K562 (cell line): ENCODE measurements around the gene GARIN1A. TPM values are rescaled to one million over a fixed set of nuclear protein-coding genes. Genes with fewer than 3 reads are reported as not detected.

ENCODE experiments used
- ATAC-seq: fragments of 200-7000 bp; cut with Tn5 transposase; 3 replicates; pipeline ENCODE4 v1.9.1; 2020; ENCODE audit warnings: moderate library complexity
- BruUV-seq: library from RNA; stranded (reverse); fragments of 400-500 nt; replicated peaks from 2 replicates; lab custom pipeline; 2021; lab: Mats Ljungman, UMichigan
- CTCF ChIA-PET: fragments of 300-600 bp; formaldehyde crosslinking; extraction: SDS; loops from one replicate; lab custom pipeline; 2021; ENCODE audit warnings: low intra/inter-chr PET ratio; lab: Yijun Ruan, JAX
- POLR2A ChIA-PET: fragments of 300-600, 350-650 bp; sonication (Branson Sonifier 250); formaldehyde crosslinking; extraction: SDS; loops from one replicate; lab custom pipeline; 2021; ENCODE audit warnings: antibody characterized with exemption, inconsistent platforms; lab: Yijun Ruan, JAX
- DNase-seq, 4 experiments: peaks; one replicate each; pipeline versions ENCODE4 v3.0.0 to v3.0.0-alpha.2; 2011 to 2018; ENCODE audit warnings: low spot score in 3 of 4, mixed read lengths in 3 of 4; ENCODE audit errors: extremely low read depth in 1 of 4
- FAIRE-seq: peaks from 2 replicates; lab custom pipeline; 2011; peaks lifted over from hg19 to GRCh38; lab: Jason Lieb, UNC
- H2AFZ ChIP-seq: 2 replicates; pipeline ENCODE4 v1.6.0; 2011; ENCODE audit warnings: low read depth, low read length, control low read depth, inconsistent platforms
- H3K27ac ChIP-seq: fragments of 200-600 bp; 3 replicates; pipeline ENCODE4 v1.8.0; 2011; ENCODE audit warnings: low read depth, mild to moderate bottlenecking, control low read depth, inconsistent platforms, low read length, moderate library complexity, mixed read lengths; ENCODE audit errors: extremely low read depth
- H3K27me3 ChIP-seq, 2 experiments: fragments of 300-600 bp in 1 of 2; 2 replicates in 1 of 2; 3 replicates in 1 of 2; pipeline versions ENCODE4 v1.6.0 to v1.8.0; 2011; ENCODE audit warnings: inconsistent platforms in 2 of 2, low read length in 2 of 2, mild to moderate bottlenecking in 1 of 2, mixed read lengths in 1 of 2, moderate library complexity in 1 of 2; ENCODE audit not compliant: control insufficient read depth in 2 of 2, insufficient read depth in 2 of 2
- H3K36me3 ChIP-seq: fragments of 300-600 bp; 3 replicates; pipeline ENCODE4 v1.8.0; 2011; ENCODE audit warnings: mild to moderate bottlenecking, low read length, inconsistent platforms; ENCODE audit not compliant: control insufficient read depth, insufficient read depth
- H3K4me1 ChIP-seq, 2 experiments: fragments of 200-600 bp in 1 of 2; replicated peaks in 1 of 2; 2 replicates in 1 of 2; 3 replicates in 1 of 2; pipeline versions ENCODE4 v1.5.1 to v1.8.0; 2011; ENCODE audit warnings: inconsistent platforms in 2 of 2, low read length in 2 of 2, mild to moderate bottlenecking in 1 of 2, mixed read lengths in 1 of 2, moderate library complexity in 1 of 2; ENCODE audit not compliant: control insufficient read depth in 2 of 2, insufficient read depth in 2 of 2
- H3K4me2 ChIP-seq: 2 replicates; pipeline ENCODE4 v1.6.1; 2011; ENCODE audit warnings: low read length, control low read depth, inconsistent platforms, mixed read lengths; ENCODE audit not compliant: insufficient read depth
- H3K4me3 ChIP-seq: fragments of 200-600 bp; sonication (generic), shearing (Covaris generic); 2 replicates; pipeline ENCODE4 v1.5.1; 2016; ENCODE audit warnings: control low read depth, inconsistent platforms
- H3K79me2 ChIP-seq: fragments of 200-600 bp; 3 replicates; pipeline ENCODE4 v1.8.0; 2011; ENCODE audit warnings: low read length, inconsistent platforms; ENCODE audit not compliant: control insufficient read depth, insufficient read depth
- H3K9ac ChIP-seq, 2 experiments: 2 replicates each; pipeline versions ENCODE4 v1.6.0 to v1.6.1; 2011; ENCODE audit warnings: low read depth in 2 of 2, low read length in 2 of 2, control low read depth in 1 of 2, inconsistent platforms in 1 of 2, mild to moderate bottlenecking in 1 of 2, mixed read lengths in 1 of 2; ENCODE audit not compliant: insufficient read depth in 1 of 2
- H3K9me1 ChIP-seq: one replicate; pipeline ENCODE4 v1.6.0; 2011; ENCODE audit warnings: inconsistent platforms, mild to moderate bottlenecking, low read length, moderate library complexity; ENCODE audit not compliant: control insufficient read depth, insufficient read depth
- H3K9me3 ChIP-seq: replicated peaks from 2 replicates; pipeline ENCODE4 v1.5.1; 2011; ENCODE audit warnings: low read depth, low read length, inconsistent platforms; ENCODE audit not compliant: control insufficient read depth, insufficient read depth
- H4K20me1 ChIP-seq: replicated peaks from 2 replicates; pipeline ENCODE4 v1.6.1; 2011; ENCODE audit warnings: low read length, inconsistent platforms, mixed read lengths; ENCODE audit not compliant: control insufficient read depth, insufficient read depth
- CTBP1 ChIP-seq: fragments of 450-650 bp; IDR thresholded peaks from 2 replicates; pipeline ENCODE4 v1.6.1; 2016; ENCODE audit warnings: borderline replicate concordance
- ERF ChIP-seq: fragments of 450-650 bp; formaldehyde crosslinking; IDR thresholded peaks from 2 replicates; pipeline ENCODE4 v1.4.0; 2020; ENCODE audit warnings: mild to moderate bottlenecking, mixed read lengths
- GABPA ChIP-seq: fragments of 200-800 bp; sonication (Bioruptor generic); conservative IDR thresholded peaks from 2 replicates; pipeline ENCODE4 v1.6.1; 2016; ENCODE audit warnings: low read depth, missing genetic modification characterization, missing compliant biosample characterization
- HDGF ChIP-seq: fragments of 450-650 bp; IDR thresholded peaks from 2 replicates; pipeline ENCODE4 v1.6.1; 2016
- MTA1 ChIP-seq: fragments of 450-650 bp; IDR thresholded peaks from 2 replicates; pipeline ENCODE4 v1.6.1; 2017; ENCODE audit warnings: borderline replicate concordance
- NFIX ChIP-seq: fragments of 250-450 bp; sonication (Bioruptor Pico); IDR thresholded peaks from 2 replicates; pipeline ENCODE4 v1.4.0; 2020; ENCODE audit warnings: low read depth, mild to moderate bottlenecking, moderate library complexity
- NFRKB ChIP-seq: fragments of 450-650 bp; IDR thresholded peaks from 2 replicates; pipeline ENCODE4 v1.6.1; 2016; ENCODE audit warnings: low read depth
- PURB ChIP-seq: sonication (generic); formaldehyde crosslinking; IDR thresholded peaks from 2 replicates; pipeline ENCODE4 v1.9.0; 2021; ENCODE audit warnings: low read depth, mild to moderate bottlenecking, missing genetic modification reagents
- SIN3B ChIP-seq: fragments of 450-650 bp; IDR thresholded peaks from 2 replicates; pipeline ENCODE4 v1.6.1; 2017; ENCODE audit warnings: low read depth, mild to moderate bottlenecking, moderate library complexity
- TAF9B ChIP-seq: fragments of 450-650 bp; IDR thresholded peaks from 2 replicates; pipeline ENCODE4 v1.6.1; 2018; ENCODE audit warnings: mild to moderate bottlenecking; ENCODE audit not compliant: partially characterized antibody
- TCF7L2 ChIP-seq: fragments of 150-350 bp; IDR thresholded peaks from 2 replicates; pipeline ENCODE4 v1.6.1; 2016; ENCODE audit warnings: low read depth, mild to moderate bottlenecking, low read length, moderate library complexity
- TOE1 ChIP-seq, 2 experiments: fragments of 450-650 bp in 1 of 2; sonication (generic) in 1 of 2; formaldehyde crosslinking in 1 of 2; IDR thresholded peaks; 2 replicates each; pipeline versions ENCODE4 v1.7.1 to v1.8.0; 2016 to 2022; ENCODE audit warnings: borderline replicate concordance in 2 of 2, mild to moderate bottlenecking in 2 of 2, antibody characterized with exemption in 1 of 2, inconsistent platforms in 1 of 2, low read depth in 1 of 2, missing genetic modification reagents in 1 of 2, moderate library complexity in 1 of 2
- ZNF12 ChIP-seq: sonication (generic); formaldehyde crosslinking; IDR thresholded peaks from 2 replicates; pipeline ENCODE4 v1.4.0; 2020; ENCODE audit warnings: mild to moderate bottlenecking, missing genetic modification reagents
- ZNF311 ChIP-seq: fragments of 250-450 bp; sonication (Bioruptor Pico); IDR thresholded peaks from 2 replicates; pipeline ENCODE4 v1.4.0; 2020; ENCODE audit warnings: mild to moderate bottlenecking, moderate library complexity
- WGBS: fragments of 100-300 bp; shearing (Covaris generic); methylation state at CpG from one replicate; pipeline ENCODE4 v1.1.6; 2016; ENCODE audit warnings: low coverage, mixed read lengths; ENCODE audit not compliant: insufficient coverage; ENCODE audit errors: missing lambda C conversion rate; 5-methylcytosine and 5-hydroxymethylcytosine counted together
- in situ Hi-C: fragments of 300-500 bp; cut with MboI; formaldehyde crosslinking; loops from 4 replicates; pipeline ENCODE4 v1.15.0; 2018; ENCODE audit warnings: inconsistent platforms, mixed read lengths
- intact Hi-C: fragments of 100-400 bp; cut with micrococcal nuclease; formaldehyde crosslinking; loops from 2 replicates; pipeline ENCODE4 v1.14.2; 2022
- polyA plus RNA-seq, 8 experiments: library from polyadenylated mRNA; depleted of rRNA in 4 of 8; stranded (reverse) in 5 of 8; unstranded in 3 of 8; fragments of >200 nt; fragmentation: Nextera tagmentation in 2 of 8; fragmentation: Illumina TruSeq in 1 of 8; extraction: Ambion mirVana in 2 of 8; extraction: Trizol in 1 of 8; gene quantifications; 2 replicates each; pipeline versions ENCODE4 v1.2.1 to v1.2.3, GENCODE V29; 2011 to 2014; ENCODE audit warnings: inconsistent platforms in 1 of 8, missing spikeins in 1 of 8
- total RNA-seq, 7 experiments: library from RNA; depleted of rRNA in 6 of 7; stranded (reverse); fragments of >200 nt in 6 of 7; fragmentation: Illumina TruSeq in 2 of 7; extraction: Trizol in 2 of 7; gene quantifications; 2 replicates each; pipeline versions ENCODE4 v1.2.1 to v1.2.3, GENCODE V29; 2011 to 2021; ENCODE audit warnings: low replicate concordance in 1 of 7
- TF ChIP-seq, protein P1 (sequence below): conservative IDR thresholded peaks from 2 replicates; pipeline ENCODE4 v1.6.1; 2011; ENCODE audit warnings: low read depth, mild to moderate bottlenecking, low read length; ENCODE audit not compliant: control insufficient read depth
- TF ChIP-seq, protein P2 (sequence below): fragments of 250-450 bp; sonication (Bioruptor Pico); IDR thresholded peaks from 2 replicates; pipeline ENCODE4 v1.5.0; 2021
- TF ChIP-seq, protein P3 (sequence below): fragments of 250-450 bp; sonication (Bioruptor Pico); IDR thresholded peaks from 2 replicates; pipeline ENCODE4 v1.9.0; 2021; ENCODE audit warnings: mild to moderate bottlenecking
- TF ChIP-seq, protein P4 (sequence below): IDR thresholded peaks from 3 replicates; pipeline ENCODE4 v1.6.1; 2011; ENCODE audit warnings: borderline replicate concordance, mild to moderate bottlenecking; ENCODE audit not compliant: insufficient read length, insufficient read depth
- TF ChIP-seq, protein P5 (sequence below): sonication (generic); formaldehyde crosslinking; IDR thresholded peaks from 2 replicates; pipeline ENCODE4 v1.8.0; 2022; ENCODE audit warnings: mild to moderate bottlenecking, missing genetic modification reagents

The GARIN1A gene
- total and polyA plus RNA-seq, 9 of the 15 experiments (the other 6 are each of a cell fraction or from before 2014, with no cell fraction given), result 0.01 to 0.41 (median 0.04) TPM; not detected in 3

DNA sequence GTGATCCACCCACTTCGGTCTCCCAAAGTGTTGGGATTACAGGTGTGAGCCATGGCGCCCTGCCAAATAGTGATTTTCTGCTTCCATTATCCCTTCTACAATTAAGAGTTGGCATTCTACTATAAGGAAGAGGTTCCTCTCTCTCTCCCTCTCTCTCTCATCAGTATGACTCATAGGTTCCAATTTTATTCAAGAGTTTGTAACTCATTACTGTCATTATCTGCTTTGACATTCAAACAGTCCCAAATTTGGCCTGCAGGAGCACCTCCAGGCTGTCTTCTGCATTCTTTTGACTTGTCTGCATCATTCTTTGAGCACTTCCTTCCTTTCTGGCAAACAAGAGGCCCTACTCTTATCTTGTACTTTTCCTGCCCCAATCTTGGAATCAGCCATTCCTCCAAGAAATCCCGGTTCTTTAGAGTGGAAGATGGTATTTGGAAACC is 33.8 kb downstream of the GARIN1A start:
- Histone ChIP-seq H3K79me2 (no peaks in the 10 kb centered on the region), H3K9me3 (no peaks in the 10 kb centered on the region), H3K9me1 (no peaks in the 10 kb centered on the region), H3K27me3 (peaks cover 22 to 23% of the 10 kb centered on the region in 2 experiments; a peak in 4 of 5 replicates), H3K9ac (no peak overlapping the region), H3K27ac (no peak overlapping the region), H3K4me3 (no peak overlapping the region), H3K36me3 (no peaks in the 10 kb centered on the region), H3K4me2 (no peak overlapping the region), H3K4me1 (peaks cover 0 to 12% of the 10 kb centered on the region in 2 experiments; a peak in 2 of 5 replicates), H4K20me1 (no peaks in the 10 kb centered on the region), H2AFZ (no peak overlapping the region; the same call in 1 of the 2 replicates)
- in situ Hi-C loops, result no loop called here
- CTCF ChIA-PET, result no interaction called here
- WGBS, result 19% methylated on average over 3 of the region's 3 CpGs
- peak; percentile 54 for ATAC-seq
- POLR2A ChIA-PET, result interaction anchor here (0.8 kb wide), 1 partner anchor 18 kb away, joined by 3 read pairs; no protein-coding TSS in a partner anchor
- intact Hi-C loops, result no loop called here
- peak in 2 of 4 experiments; percentile 38 to 45 for DNase-seq
- no TSS peak for BruUV-seq
- FAIRE-seq, result no peak
- TF ChIP-seq TCF7L2, result no peak
- TF ChIP-seq, protein P1, sequence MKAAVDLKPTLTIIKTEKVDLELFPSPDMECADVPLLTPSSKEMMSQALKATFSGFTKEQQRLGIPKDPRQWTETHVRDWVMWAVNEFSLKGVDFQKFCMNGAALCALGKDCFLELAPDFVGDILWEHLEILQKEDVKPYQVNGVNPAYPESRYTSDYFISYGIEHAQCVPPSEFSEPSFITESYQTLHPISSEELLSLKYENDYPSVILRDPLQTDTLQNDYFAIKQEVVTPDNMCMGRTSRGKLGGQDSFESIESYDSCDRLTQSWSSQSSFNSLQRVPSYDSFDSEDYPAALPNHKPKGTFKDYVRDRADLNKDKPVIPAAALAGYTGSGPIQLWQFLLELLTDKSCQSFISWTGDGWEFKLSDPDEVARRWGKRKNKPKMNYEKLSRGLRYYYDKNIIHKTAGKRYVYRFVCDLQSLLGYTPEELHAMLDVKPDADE, result no peak
- no peak for TF ChIP-seq ERF
- TF ChIP-seq SIN3B, result no peak
- no peak for TF ChIP-seq PURB (CRISPR knock-in tag)
- no peak for TF ChIP-seq TAF9B
- TF ChIP-seq, protein P2, sequence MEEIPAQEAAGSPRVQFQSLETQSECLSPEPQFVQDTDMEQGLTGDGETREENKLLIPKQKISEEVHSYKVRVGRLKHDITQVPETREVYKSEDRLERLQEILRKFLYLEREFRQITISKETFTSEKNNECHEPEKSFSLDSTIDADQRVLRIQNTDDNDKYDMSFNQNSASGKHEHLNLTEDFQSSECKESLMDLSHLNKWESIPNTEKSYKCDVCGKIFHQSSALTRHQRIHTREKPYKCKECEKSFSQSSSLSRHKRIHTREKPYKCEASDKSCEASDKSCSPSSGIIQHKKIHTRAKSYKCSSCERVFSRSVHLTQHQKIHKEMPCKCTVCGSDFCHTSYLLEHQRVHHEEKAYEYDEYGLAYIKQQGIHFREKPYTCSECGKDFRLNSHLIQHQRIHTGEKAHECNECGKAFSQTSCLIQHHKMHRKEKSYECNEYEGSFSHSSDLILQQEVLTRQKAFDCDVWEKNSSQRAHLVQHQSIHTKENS, result no peak
- TF ChIP-seq MTA1, result no peak
- TF ChIP-seq, protein P3, sequence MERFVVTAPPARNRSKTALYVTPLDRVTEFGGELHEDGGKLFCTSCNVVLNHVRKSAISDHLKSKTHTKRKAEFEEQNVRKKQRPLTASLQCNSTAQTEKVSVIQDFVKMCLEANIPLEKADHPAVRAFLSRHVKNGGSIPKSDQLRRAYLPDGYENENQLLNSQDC (CRISPR knock-in tag), result no peak
- no peak for TF ChIP-seq NFRKB
- 0 out of 2 replicates have a peak, but pooled peaks have one; percentile 23 for TF ChIP-seq CTBP1
- TF ChIP-seq GABPA (tag), result no peak
- TF ChIP-seq, protein P4, sequence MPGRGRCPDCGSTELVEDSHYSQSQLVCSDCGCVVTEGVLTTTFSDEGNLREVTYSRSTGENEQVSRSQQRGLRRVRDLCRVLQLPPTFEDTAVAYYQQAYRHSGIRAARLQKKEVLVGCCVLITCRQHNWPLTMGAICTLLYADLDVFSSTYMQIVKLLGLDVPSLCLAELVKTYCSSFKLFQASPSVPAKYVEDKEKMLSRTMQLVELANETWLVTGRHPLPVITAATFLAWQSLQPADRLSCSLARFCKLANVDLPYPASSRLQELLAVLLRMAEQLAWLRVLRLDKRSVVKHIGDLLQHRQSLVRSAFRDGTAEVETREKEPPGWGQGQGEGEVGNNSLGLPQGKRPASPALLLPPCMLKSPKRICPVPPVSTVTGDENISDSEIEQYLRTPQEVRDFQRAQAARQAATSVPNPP, result no peak
- TF ChIP-seq TOE1 (IDR thresholded peaks at IDR 0.05; ENCODE audit: borderline replicate concordance), result no peak
- TF ChIP-seq TOE1 (CRISPR knock-in tag; IDR thresholded peaks at IDR 0.05; ENCODE audit: borderline replicate concordance, low read depth), result no peak
- no peak for TF ChIP-seq HDGF
- TF ChIP-seq, protein P5, sequence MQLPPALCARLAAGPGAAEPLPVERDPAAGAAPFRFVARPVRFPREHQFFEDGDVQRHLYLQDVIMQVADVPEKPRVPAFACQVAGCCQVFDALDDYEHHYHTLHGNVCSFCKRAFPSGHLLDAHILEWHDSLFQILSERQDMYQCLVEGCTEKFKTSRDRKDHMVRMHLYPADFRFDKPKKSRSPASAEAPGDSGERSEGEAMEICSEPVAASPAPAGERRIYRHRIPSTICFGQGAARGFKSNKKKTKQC (CRISPR knock-in tag), result no peak
- no peak for TF ChIP-seq ZNF311 (CRISPR knock-in tag)
- no peak for TF ChIP-seq NFIX (CRISPR knock-in tag)
- no peak for TF ChIP-seq ZNF12 (CRISPR knock-in tag)
